WTC11 (cell line): ENCODE results near the gene MED12. TPM values are rescaled to one million over a fixed set of nuclear protein-coding genes. Genes with fewer than 3 reads are reported as not detected.

Experiments
- ATAC-seq: fragments of 200-7000 bp; cut with Tn5 transposase; 2 replicates; pipeline ENCODE4 v1.10.0; 2021; ENCODE audit warnings: mild to moderate bottlenecking, moderate library complexity
- CTCF ChIA-PET: fragments of 300-600 bp; sonication (Branson Sonifier 250); formaldehyde crosslinking; loops from one replicate; lab custom pipeline; 2021; ENCODE audit warnings: antibody characterized with exemption; lab: Charles Lee
- POLR2A ChIA-PET: fragments of 350-600 bp; sonication (Branson Sonifier 250); formaldehyde crosslinking; loops from one replicate; lab custom pipeline; 2021; ENCODE audit warnings: antibody characterized with exemption; lab: Charles Lee
- DNase-seq: peaks from one replicate; pipeline ENCODE4 v3.0.0; 2021; ENCODE audit warnings: low spot score
- H3K27ac Mint-ChIP-seq: 2 replicates; pipeline ENCODE4 v1.8.0; 2021; ENCODE audit warnings: mixed read lengths
- H3K27me3 Mint-ChIP-seq: 2 replicates; pipeline ENCODE4 v1.8.0; 2021; ENCODE audit warnings: low read depth, mild to moderate bottlenecking, moderate library complexity, mixed read lengths
- H3K36me3 Mint-ChIP-seq: 2 replicates; pipeline ENCODE4 v1.8.0; 2021; ENCODE audit warnings: mixed read lengths
- H3K4me1 Mint-ChIP-seq: 2 replicates; pipeline ENCODE4 v1.8.0; 2022; ENCODE audit warnings: mixed read lengths
- H3K4me3 Mint-ChIP-seq: 2 replicates; pipeline ENCODE4 v1.8.0; 2021; ENCODE audit warnings: mild to moderate bottlenecking, moderate library complexity, mixed read lengths
- H3K9me3 Mint-ChIP-seq: 2 replicates; pipeline ENCODE4 v1.8.0; 2021; ENCODE audit warnings: mixed read lengths
- CBFB ChIP-seq: sonication (generic); formaldehyde crosslinking; IDR thresholded peaks from 2 replicates; pipeline ENCODE4 v1.8.1; 2022; ENCODE audit warnings: mild to moderate bottlenecking, low read depth, missing genetic modification reagents
- ESRRA ChIP-seq: sonication (generic); formaldehyde crosslinking; IDR thresholded peaks from 2 replicates; pipeline ENCODE4 v1.8.1; 2022; ENCODE audit warnings: mild to moderate bottlenecking, missing genetic modification reagents, borderline replicate concordance
- FOXJ3 ChIP-seq: sonication (generic); formaldehyde crosslinking; IDR thresholded peaks from 2 replicates; pipeline ENCODE4 v1.9.0; 2021; ENCODE audit warnings: missing genetic modification reagents, mild to moderate bottlenecking, borderline replicate concordance
- MYBL2 ChIP-seq: sonication (generic); formaldehyde crosslinking; IDR thresholded peaks from 2 replicates; pipeline ENCODE4 v1.8.1; 2023; ENCODE audit warnings: mild to moderate bottlenecking, moderate library complexity, missing genetic modification reagents
- NFE2L1 ChIP-seq: sonication (generic); formaldehyde crosslinking; IDR thresholded peaks from 2 replicates; pipeline ENCODE4 v1.8.1; 2023; ENCODE audit warnings: missing genetic modification reagents
- NR2C2 ChIP-seq: sonication (generic); formaldehyde crosslinking; IDR thresholded peaks from 2 replicates; pipeline ENCODE4 v1.8.0; 2022; ENCODE audit warnings: mild to moderate bottlenecking, missing genetic modification reagents
- ZNF423 ChIP-seq: fragments of 250-450 bp; sonication (Bioruptor Pico); IDR thresholded peaks from 2 replicates; pipeline ENCODE4 v2.1.2; 2022; ENCODE audit warnings: mild to moderate bottlenecking, moderate library complexity
- total RNA-seq: library from RNA; stranded (reverse); gene quantifications from 3 replicates; pipeline ENCODE4 v1.2.3, GENCODE V29; 2021
- TF ChIP-seq, protein P1 (sequence below): sonication (generic); formaldehyde crosslinking; IDR thresholded peaks from 2 replicates; pipeline ENCODE4 v1.8.0; 2023; ENCODE audit warnings: mild to moderate bottlenecking, missing genetic modification reagents
- TF ChIP-seq, protein P2 (sequence below): sonication (generic); formaldehyde crosslinking; IDR thresholded peaks from 2 replicates; pipeline ENCODE4 v1.8.0; 2022; ENCODE audit warnings: missing genetic modification reagents
- TF ChIP-seq, protein P3 (sequence below): fragments of 250-450 bp; sonication (Bioruptor Pico); IDR thresholded peaks from 2 replicates; pipeline ENCODE4 v1.9.0; 2021; ENCODE audit warnings: mild to moderate bottlenecking, borderline replicate concordance

MED12 gene
- total RNA-seq, 1 experiment from 2014 or later: 35.6 TPM

DNA sequence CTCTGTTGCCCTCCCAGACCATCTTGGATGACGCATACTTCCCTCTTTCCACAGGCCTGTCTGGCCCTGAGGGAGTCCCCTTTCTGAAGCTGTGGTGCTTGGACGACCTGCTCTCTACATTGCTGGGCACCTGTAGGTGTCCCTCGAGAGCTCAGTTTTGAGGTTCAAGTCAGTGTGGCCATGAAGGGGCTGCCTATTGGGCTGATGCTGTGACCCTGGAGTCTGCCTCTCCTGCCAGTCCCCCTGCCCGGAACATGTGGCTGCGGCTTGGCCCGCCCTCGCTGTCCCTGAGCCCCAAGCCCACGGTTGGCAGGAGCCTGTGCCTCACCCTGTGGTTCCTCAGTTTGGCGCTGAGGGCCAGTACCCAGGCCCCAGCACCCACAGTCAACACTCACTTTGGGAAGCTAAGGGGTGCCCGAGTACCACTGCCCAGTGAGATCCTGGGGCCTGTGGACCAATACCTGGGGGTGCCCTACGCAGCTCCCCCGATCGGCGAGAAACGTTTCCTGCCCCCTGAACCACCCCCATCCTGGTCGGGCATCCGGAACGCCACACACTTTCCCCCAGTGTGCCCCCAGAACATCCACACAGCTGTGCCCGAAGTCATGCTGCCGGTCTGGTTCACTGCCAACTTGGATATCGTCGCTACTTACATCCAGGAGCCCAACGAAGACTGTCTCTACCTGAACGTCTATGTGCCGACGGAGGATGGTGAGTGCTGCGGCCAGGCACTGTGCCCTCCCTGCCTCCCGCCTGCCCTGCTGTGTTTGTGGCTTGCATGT lies 29.3 kb downstream of the MED12 start (continued):
- TF ChIP-seq, protein P1, sequence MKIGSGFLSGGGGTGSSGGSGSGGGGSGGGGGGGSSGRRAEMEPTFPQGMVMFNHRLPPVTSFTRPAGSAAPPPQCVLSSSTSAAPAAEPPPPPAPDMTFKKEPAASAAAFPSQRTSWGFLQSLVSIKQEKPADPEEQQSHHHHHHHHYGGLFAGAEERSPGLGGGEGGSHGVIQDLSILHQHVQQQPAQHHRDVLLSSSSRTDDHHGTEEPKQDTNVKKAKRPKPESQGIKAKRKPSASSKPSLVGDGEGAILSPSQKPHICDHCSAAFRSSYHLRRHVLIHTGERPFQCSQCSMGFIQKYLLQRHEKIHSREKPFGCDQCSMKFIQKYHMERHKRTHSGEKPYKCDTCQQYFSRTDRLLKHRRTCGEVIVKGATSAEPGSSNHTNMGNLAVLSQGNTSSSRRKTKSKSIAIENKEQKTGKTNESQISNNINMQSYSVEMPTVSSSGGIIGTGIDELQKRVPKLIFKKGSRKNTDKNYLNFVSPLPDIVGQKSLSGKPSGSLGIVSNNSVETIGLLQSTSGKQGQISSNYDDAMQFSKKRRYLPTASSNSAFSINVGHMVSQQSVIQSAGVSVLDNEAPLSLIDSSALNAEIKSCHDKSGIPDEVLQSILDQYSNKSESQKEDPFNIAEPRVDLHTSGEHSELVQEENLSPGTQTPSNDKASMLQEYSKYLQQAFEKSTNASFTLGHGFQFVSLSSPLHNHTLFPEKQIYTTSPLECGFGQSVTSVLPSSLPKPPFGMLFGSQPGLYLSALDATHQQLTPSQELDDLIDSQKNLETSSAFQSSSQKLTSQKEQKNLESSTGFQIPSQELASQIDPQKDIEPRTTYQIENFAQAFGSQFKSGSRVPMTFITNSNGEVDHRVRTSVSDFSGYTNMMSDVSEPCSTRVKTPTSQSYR: no peak
- TF ChIP-seq NR2C2 (CRISPR knock-in tag) (no peak), NFE2L1 (no peak)
- TF ChIP-seq, all 79 proteins: peak for 0

DNA sequence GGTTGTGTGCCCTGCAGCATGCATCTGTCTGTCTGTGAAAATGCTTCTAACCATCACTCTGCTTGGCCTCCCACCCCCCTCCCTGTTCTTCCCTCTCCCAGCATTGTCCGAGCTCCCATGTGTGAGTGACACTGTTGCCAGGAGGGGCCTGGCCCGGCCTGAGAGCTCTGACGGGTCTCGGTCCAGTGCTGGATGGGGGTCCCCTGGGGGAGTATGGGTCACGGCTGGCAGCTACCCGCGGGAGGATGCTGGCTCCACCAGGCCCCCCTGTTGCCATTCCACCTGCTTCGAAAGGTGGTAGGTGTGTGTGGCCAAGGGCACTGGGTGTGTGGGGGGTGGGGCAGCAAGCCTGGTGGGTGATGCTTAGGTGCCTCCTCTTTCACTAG lies 29.9 kb downstream of the MED12 start:
- Mint-ChIP-seq H3K36me3 (no peaks in the 10 kb centered on the region), H3K4me3 (no peak overlapping the region), H3K27ac (no peak overlapping the region), H3K9me3 (no peaks in the 10 kb centered on the region), H3K27me3 (no peaks in the 10 kb centered on the region), H3K4me1 (peaks cover 20% of the 10 kb centered on the region)
- ChIA-PET CTCF (interaction anchor here (0.5 kb wide), 1 partner anchor 483 kb away, joined by 3 read pairs; no protein-coding TSS in a partner anchor), POLR2A (interaction anchor here (1.0 kb wide), 1 partner anchor 34 kb away, joined by 4 read pairs; no protein-coding TSS in a partner anchor)
- TF ChIP-seq, protein P2, sequence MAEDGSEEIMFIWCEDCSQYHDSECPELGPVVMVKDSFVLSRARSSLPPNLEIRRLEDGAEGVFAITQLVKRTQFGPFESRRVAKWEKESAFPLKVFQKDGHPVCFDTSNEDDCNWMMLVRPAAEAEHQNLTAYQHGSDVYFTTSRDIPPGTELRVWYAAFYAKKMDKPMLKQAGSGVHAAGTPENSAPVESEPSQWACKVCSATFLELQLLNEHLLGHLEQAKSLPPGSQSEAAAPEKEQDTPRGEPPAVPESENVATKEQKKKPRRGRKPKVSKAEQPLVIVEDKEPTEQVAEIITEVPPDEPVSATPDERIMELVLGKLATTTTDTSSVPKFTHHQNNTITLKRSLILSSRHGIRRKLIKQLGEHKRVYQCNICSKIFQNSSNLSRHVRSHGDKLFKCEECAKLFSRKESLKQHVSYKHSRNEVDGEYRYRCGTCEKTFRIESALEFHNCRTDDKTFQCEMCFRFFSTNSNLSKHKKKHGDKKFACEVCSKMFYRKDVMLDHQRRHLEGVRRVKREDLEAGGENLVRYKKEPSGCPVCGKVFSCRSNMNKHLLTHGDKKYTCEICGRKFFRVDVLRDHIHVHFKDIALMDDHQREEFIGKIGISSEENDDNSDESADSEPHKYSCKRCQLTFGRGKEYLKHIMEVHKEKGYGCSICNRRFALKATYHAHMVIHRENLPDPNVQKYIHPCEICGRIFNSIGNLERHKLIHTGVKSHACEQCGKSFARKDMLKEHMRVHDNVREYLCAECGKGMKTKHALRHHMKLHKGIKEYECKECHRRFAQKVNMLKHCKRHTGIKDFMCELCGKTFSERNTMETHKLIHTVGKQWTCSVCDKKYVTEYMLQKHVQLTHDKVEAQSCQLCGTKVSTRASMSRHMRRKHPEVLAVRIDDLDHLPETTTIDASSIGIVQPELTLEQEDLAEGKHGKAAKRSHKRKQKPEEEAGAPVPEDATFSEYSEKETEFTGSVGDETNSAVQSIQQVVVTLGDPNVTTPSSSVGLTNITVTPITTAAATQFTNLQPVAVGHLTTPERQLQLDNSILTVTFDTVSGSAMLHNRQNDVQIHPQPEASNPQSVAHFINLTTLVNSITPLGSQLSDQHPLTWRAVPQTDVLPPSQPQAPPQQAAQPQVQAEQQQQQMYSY (CRISPR knock-in tag): no peak
- TF ChIP-seq, protein P3, sequence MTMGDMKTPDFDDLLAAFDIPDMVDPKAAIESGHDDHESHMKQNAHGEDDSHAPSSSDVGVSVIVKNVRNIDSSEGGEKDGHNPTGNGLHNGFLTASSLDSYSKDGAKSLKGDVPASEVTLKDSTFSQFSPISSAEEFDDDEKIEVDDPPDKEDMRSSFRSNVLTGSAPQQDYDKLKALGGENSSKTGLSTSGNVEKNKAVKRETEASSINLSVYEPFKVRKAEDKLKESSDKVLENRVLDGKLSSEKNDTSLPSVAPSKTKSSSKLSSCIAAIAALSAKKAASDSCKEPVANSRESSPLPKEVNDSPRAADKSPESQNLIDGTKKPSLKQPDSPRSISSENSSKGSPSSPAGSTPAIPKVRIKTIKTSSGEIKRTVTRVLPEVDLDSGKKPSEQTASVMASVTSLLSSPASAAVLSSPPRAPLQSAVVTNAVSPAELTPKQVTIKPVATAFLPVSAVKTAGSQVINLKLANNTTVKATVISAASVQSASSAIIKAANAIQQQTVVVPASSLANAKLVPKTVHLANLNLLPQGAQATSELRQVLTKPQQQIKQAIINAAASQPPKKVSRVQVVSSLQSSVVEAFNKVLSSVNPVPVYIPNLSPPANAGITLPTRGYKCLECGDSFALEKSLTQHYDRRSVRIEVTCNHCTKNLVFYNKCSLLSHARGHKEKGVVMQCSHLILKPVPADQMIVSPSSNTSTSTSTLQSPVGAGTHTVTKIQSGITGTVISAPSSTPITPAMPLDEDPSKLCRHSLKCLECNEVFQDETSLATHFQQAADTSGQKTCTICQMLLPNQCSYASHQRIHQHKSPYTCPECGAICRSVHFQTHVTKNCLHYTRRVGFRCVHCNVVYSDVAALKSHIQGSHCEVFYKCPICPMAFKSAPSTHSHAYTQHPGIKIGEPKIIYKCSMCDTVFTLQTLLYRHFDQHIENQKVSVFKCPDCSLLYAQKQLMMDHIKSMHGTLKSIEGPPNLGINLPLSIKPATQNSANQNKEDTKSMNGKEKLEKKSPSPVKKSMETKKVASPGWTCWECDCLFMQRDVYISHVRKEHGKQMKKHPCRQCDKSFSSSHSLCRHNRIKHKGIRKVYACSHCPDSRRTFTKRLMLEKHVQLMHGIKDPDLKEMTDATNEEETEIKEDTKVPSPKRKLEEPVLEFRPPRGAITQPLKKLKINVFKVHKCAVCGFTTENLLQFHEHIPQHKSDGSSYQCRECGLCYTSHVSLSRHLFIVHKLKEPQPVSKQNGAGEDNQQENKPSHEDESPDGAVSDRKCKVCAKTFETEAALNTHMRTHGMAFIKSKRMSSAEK (CRISPR knock-in tag): no peak
- no peak for TF ChIP-seq ZNF423 (CRISPR knock-in tag)
- no peak for DNase-seq
- no peak for ATAC-seq

DNA sequence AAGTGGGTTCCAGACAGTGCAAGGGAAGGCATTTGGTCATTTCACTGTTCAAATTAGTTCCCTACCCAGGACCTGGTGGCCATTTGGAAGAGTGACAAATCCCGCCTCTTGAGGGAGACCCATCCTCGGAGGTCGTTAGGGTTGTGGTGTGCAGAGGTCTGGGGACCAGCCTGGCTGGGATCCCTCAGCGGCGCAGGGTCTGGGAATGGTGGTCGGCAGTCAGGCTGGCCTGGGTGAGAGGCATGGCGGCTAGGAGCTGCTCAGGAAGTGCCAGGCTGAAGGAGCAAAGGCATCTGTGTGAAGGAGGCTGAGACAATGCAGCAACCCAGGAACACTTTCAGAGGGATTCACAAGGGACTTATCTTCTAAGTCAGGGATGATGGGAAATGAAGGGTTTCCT lies 33.0 kb downstream of the MED12 start:
- TF ChIP-seq FOXJ3 (CRISPR knock-in tag) (no peak), MYBL2 (CRISPR knock-in tag) (no peak), NFE2L1 (no peak), CBFB (no peak), ESRRA (CRISPR knock-in tag) (no peak)
- no peak for DNase-seq
- no peak for ATAC-seq
- ChIA-PET POLR2A (no interaction called here), CTCF (no interaction called here)
- Mint-ChIP-seq H3K36me3 (no peaks in the 10 kb centered on the region), H3K4me1 (peaks cover 11% of the 10 kb centered on the region), H3K9me3 (no peaks in the 10 kb centered on the region), H3K27ac (no peak overlapping the region), H3K4me3 (no peak overlapping the region), H3K27me3 (no peaks in the 10 kb centered on the region)
